GM12891 (cell line): Measurements from ENCODE around the gene LY6G6C.

ENCODE experiments used
- PAX5 ChIP-seq: IDR thresholded peaks from 2 replicates; pipeline ENCODE4 v1.6.1; 2011; ENCODE audit warnings: low read length, moderate library complexity, mild to moderate bottlenecking; ENCODE audit not compliant: insufficient read depth, severe bottlenecking
- POLR2A ChIP-seq: IDR thresholded peaks from 2 replicates; pipeline ENCODE4 v1.6.1; 2011; ENCODE audit warnings: low read depth, low read length, control low read depth
- POLR2AphosphoS5 ChIP-seq: IDR thresholded peaks from 2 replicates; pipeline ENCODE4 v1.6.1; 2011; ENCODE audit warnings: low read depth, low read length, control low read depth
- POU2F2 ChIP-seq: IDR thresholded peaks from 2 replicates; pipeline ENCODE4 v1.6.1; 2011; ENCODE audit warnings: low read depth, mild to moderate bottlenecking, control low read depth, low read length, moderate library complexity
- SPI1 ChIP-seq: IDR thresholded peaks from 2 replicates; pipeline ENCODE4 v1.6.1; 2011; ENCODE audit warnings: low read depth, low read length, control low read depth
- TAF1 ChIP-seq: IDR thresholded peaks from 2 replicates; pipeline ENCODE4 v1.6.1; 2011; ENCODE audit warnings: low read depth, low read length, control low read depth

- TF ChIP-seq POLR2AphosphoS5 = no peak
- TF ChIP-seq POLR2A = no peak
- no peak for TF ChIP-seq PAX5
- TF ChIP-seq TAF1 = no peak
- no peak for TF ChIP-seq POU2F2
- no peak for TF ChIP-seq SPI1
Observed at GRCh38 chr6:31723980-31724691, 2.6 kb upstream of the LY6G6C start.
